Cardiac fibroblast (primary cell): ENCODE results near the gene HOXA10.
A peak's percentile ranks its signal among the peaks of the same experiment; 100 is the strongest.

ENCODE experiments used
- DNase-seq, 2 donors: peaks; one replicate each; pipeline versions ENCODE4 v3.0.0 to v3.0.0-alpha.2; 2010; ENCODE audit warnings: low read depth in 2 of 2
- H3K4me3 ChIP-seq, 2 donors: replicated peaks in 1 of 2; 1 replicate in 1 of 2; 2 replicates in 1 of 2; pipeline ENCODE4 v1.5.1; 2011; ENCODE audit warnings: low read depth in 2 of 2, low read length in 2 of 2, mild to moderate bottlenecking in 2 of 2, moderate library complexity in 1 of 2
- CTCF ChIP-seq: IDR thresholded peaks from one replicate; pipeline ENCODE4 v1.5.1; 2011; ENCODE audit warnings: low read depth, mild to moderate bottlenecking, low read length, inconsistent platforms

HOXA10 gene

DNA sequence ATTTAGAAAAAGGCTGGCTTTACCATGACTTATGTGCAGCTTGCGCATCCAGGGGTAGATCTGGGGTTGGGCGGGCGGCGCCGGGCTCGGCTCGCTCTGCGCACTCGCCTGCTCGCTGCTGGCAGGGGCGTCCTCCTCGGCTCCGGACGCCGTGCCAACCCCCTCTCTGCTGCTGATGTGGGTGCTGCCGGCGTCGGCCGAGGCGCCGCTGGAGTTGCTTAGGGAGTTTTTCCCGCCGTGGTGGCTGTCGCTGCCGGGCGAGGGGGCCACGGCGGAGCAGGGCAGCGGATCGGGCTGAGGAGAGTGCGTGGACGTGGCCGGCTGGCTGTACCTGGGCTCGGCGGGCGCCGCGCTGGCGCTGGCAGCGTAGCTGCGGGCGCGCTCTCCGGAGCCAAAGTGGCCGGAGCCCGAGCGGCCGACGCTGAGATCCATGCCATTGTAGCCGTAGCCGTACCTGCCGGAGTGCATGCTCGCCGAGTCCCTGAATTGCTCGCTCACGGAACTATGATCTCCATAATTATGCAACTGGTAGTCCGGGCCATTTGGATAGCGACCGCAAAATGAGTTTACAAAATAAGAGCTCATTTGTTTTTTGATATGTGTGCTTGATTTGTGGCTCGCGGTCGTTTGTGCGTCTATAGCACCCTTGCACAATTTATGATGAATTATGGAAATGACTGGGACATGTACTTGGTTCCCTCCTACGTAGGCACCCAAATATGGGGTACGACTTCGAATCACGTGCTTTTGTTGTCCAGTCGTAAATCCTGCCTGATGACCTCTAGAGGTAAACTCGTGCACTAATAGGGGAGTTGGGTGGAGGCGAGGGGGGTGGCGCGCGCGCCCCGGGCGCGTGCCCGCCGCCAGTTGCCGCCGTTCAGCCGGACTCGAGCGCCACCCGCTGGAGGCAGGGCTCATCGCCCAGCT is 30.8 kb downstream of the HOXA10 start, which contains the start of gene HOXA5:
Gene HOXA5, minus strand, starts transcription at position 659 of the 927 bp plus-strand sequence. Its CDS starts 74 bp downstream, at position 585.
- H3K4me3 ChIP-seq: peak within 1 kb of the TSS; percentile 21 to 36
- peak; percentile 62 to 73 for DNase-seq
- TF ChIP-seq CTCF: peak; percentile 21

GRCh38 chr7:27142580-27143022 is 31.5 kb downstream of the HOXA10 start:
- peak overlapping the region; percentile 21 to 36 for H3K4me3 ChIP-seq
- no peak for TF ChIP-seq CTCF
- DNase-seq: no peak

GRCh38 chr7:27141923-27142579 is 32.1 kb downstream of the HOXA10 start:
- peak overlapping the region; percentile 21 to 36 for H3K4me3 ChIP-seq
- DNase-seq: no peak
- TF ChIP-seq CTCF: no peak

DNA sequence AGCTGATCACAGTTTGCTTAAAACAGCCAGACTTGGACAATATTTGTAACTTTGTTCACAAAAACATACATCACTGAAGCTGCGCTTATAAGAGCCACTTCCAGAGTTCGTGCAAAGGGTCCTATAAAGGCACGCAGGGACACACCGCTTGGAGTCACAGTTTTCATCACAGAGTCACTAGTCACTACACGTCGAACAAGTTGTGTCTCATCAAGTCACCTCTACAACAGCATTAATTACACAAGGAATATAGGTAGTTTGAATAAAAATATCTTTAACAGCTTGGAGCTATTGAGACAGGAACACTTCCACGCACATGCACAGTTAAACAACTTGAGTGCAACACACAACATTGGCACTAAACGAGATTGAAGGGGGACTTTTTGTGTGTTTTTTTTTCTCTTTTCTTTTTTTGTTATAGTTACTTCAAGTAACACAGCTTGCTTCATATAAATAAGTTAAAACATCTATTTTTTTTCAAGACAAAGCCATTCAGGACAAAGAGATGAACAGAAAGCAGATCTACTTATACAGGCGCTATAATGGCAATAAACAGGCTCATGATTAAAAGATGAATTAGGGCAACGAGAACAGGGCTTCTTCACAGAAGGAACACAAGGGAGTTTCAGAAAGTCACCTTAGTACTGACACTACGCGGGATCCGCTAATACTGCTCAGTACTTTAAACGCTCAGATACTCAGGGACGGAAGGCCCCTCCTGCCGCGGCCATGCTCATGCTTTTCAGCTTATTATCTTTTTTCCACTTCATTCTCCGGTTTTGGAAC is 32.8 kb downstream of the HOXA10 start:
- no peak overlapping the region for H3K4me3 ChIP-seq
- no peak for TF ChIP-seq CTCF
- DNase-seq: no peak

DNA sequence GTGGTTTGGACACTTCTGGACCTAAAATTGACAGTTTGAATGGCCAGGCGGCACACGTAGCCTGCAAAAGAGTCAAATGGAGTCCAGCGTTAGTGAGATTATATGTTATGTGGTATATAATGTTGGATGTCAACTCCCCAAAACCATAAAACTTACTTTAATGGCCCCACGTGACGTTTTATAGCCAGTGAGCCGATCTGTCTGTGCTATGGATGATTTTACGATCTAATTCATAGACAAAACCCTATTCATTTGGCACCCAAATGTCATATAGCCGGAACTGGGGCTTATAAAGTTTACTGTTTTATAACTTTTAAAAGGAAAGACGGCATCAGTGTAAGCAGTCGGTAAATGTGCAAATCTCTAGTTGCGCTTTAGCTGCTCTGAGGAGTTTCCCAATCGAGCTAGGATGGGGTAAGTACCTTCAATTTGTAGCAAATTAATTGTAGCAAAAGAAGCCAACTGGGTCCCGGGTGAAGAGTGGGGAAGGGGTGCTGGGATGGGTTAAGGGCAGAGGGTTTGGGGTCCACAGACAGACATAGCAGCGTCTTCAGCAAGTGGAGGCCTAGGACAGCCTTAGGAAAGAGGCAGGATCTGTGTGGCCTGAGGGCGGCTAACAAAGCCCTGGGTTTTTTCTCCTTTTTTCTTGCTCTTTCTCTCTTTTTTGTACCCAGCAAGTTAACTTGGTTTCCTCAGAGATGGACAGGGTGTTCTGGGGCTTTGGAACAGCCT is 33.8 kb downstream of the HOXA10 start:
- H3K4me3 ChIP-seq: no peak overlapping the region
- no peak for DNase-seq
- no peak for TF ChIP-seq CTCF
